ENCODE results near the gene NMS. TPM values are rescaled to one million over a fixed set of nuclear protein-coding genes. Genes with fewer than 3 reads are reported as not detected.

NMS gene
- total and polyA plus RNA-seq, 2 of the 13 experiments (the other 11 are each of a cell fraction or from before 2014, with no cell fraction given): not detected

- TF ChIP-seq CERS6 (CRISPR knock-in tag; IDR thresholded peaks at IDR 0.05) (no peak), POLR2G (IDR thresholded peaks at IDR 0.05; ENCODE audit: low read depth, low read length) (no peak), ELF3 (CRISPR knock-in tag; IDR thresholded peaks at IDR 0.05) (0 out of 2 replicates have a peak, but pooled peaks have one; percentile 40), ZNF577 (CRISPR knock-in tag; IDR thresholded peaks at IDR 0.05; ENCODE audit: borderline replicate concordance, low read depth) (no peak), STAG1 (CRISPR knock-in tag; IDR thresholded peaks at IDR 0.05) (peak; percentile 30), CHD4 (IDR thresholded peaks at IDR 0.05; ENCODE audit: borderline replicate concordance, low read length) (no peak), PCBP1 (IDR thresholded peaks at IDR 0.05; ENCODE audit: borderline replicate concordance, low read depth, low read length) (no peak), ZNF496 (CRISPR knock-in tag; IDR thresholded peaks at IDR 0.05; ENCODE audit: insufficient replicate concordance) (no peak)
- TF ChIP-seq, protein P1, sequence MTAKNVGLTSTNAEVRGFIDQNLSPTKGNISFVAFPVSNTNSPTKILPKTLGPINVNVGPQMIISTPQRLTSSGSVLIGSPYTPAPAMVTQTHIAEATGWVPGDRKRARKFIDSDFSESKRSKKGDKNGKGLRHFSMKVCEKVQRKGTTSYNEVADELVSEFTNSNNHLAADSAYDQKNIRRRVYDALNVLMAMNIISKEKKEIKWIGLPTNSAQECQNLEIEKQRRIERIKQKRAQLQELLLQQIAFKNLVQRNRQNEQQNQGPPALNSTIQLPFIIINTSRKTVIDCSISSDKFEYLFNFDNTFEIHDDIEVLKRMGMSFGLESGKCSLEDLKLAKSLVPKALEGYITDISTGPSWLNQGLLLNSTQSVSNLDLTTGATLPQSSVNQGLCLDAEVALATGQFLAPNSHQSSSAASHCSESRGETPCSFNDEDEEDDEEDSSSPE (CRISPR knock-in tag; IDR thresholded peaks at IDR 0.05): no peak
- TF ChIP-seq, protein P2, sequence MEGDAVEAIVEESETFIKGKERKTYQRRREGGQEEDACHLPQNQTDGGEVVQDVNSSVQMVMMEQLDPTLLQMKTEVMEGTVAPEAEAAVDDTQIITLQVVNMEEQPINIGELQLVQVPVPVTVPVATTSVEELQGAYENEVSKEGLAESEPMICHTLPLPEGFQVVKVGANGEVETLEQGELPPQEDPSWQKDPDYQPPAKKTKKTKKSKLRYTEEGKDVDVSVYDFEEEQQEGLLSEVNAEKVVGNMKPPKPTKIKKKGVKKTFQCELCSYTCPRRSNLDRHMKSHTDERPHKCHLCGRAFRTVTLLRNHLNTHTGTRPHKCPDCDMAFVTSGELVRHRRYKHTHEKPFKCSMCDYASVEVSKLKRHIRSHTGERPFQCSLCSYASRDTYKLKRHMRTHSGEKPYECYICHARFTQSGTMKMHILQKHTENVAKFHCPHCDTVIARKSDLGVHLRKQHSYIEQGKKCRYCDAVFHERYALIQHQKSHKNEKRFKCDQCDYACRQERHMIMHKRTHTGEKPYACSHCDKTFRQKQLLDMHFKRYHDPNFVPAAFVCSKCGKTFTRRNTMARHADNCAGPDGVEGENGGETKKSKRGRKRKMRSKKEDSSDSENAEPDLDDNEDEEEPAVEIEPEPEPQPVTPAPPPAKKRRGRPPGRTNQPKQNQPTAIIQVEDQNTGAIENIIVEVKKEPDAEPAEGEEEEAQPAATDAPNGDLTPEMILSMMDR (CRISPR knock-in tag; IDR thresholded peaks at IDR 0.05): peak; percentile 60
These were observed 42.5 kb upstream of the NMS start (continued) for GRCh38 chr2:100427627-100428258.
